Stimulated activated CD8-positive, alpha-beta memory T cell treated with anti-CD3 and anti-CD28 coated beads, Interleukin-2, amount 100 ng/mL, for 1 hour (primary cell): Measurements from ENCODE around the gene BRAP.
"Not testable (repeated sequence)": the region's sequence is repeated elsewhere in the genome, so short reads cannot be mapped to it uniquely, and the experiment has no call there.

Experiments
- DNase-seq, 2 donors: peaks; one replicate each; pipeline ENCODE4 v3.0.0-alpha.2; 2020; ENCODE audit warnings: low read depth in 2 of 2

The BRAP gene, protein sequence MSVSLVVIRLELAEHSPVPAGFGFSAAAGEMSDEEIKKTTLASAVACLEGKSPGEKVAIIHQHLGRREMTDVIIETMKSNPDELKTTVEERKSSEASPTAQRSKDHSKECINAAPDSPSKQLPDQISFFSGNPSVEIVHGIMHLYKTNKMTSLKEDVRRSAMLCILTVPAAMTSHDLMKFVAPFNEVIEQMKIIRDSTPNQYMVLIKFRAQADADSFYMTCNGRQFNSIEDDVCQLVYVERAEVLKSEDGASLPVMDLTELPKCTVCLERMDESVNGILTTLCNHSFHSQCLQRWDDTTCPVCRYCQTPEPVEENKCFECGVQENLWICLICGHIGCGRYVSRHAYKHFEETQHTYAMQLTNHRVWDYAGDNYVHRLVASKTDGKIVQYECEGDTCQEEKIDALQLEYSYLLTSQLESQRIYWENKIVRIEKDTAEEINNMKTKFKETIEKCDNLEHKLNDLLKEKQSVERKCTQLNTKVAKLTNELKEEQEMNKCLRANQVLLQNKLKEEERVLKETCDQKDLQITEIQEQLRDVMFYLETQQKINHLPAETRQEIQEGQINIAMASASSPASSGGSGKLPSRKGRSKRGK

DNA sequence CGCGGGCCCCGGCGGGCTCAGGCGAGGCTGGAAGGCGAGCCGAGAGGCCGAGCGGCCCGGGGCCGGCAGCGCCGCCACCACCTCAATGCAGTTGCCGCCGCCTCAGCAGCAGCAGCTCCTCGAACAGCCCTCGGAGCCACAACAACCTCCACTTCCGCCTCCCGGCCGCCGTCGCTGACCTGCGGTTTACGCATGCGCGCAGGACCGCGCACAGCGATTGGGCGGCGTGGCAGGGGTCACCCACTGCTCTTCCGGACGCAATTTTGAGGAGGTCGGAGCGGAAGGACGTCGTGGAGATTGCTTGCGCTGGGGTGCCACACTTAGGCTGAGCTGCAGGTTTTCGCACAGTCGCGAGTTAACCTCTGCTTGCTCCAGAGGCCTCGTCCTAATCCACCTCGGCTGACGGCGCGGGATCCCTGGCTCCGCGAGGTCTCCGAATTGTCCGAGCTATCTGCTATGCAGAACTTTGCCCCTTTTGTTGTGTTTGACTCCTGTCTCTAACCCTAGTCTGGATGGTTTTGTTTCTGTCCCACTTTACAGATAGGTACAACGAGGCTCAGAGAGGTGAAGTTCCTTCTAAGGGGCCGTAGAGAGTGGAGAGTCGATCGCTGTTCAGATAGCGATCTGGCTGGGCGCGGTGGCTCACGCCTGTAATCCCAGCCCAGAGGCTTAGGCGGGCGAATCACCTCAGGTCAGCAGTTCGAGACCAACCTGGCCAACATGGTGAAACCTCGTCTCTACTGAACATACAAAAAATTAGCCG lies at the start of gene BRAP, which contains the start of gene ACAD10:
BRAP (minus strand) TSS at position 146 of the 763 bp plus-strand sequence. CDS start 164 bp downstream, outside the sequence.
ACAD10 (plus strand) TSS at position 243 of the 763 bp plus-strand sequence. CDS start 6,657 bp downstream, outside the sequence.
- DNase-seq = peak; percentile 81 to 86

DNA sequence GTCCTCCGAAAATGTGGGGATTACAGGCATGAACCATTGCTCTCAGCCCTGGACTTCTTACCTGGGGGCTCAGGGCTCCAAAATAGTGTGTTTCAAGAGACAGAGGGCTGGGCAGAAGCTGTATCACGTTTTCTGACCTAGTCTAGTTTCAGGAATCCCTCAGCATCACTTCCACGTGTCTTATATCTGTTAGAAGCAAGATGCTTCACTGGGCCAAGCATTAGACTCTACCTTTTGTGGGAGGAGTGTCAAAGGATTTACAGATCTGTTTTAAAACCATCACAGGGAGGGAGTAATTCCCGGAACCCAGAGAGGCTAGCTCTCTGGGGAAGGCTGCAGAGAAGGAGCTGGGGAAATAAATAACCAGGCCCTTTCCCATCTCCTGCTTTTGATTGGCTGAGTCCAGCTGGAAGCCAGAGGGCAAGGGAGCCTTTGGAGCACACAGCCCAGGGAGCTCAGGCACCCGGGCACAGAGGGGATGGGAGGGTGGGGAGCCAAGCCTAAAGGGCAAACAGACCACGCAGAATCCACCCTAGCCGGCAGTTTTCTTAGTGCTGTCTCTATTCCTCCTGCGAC lies 47.7 kb upstream of the BRAP start:
- no peak for DNase-seq

DNA sequence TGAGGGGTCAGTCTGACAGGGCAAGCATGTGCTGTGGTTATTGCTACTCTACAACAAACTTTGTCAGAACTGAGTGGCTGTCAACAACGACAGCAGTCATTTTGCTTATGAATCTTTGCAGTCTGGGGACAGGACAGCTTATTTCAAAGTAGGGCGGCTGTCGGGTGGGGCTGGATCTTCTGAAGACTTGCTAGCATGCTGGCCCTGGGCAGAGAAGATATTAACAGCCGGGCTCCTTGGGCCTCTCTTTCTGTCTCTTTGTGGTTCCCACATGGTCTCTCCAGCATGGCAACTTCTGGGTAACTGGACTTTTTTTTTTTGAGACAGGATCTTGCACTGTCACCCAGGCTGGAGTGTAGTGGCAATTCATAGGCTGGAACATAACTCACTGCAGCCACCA lies 47.0 kb upstream of the BRAP start:
- no peak for DNase-seq

DNA sequence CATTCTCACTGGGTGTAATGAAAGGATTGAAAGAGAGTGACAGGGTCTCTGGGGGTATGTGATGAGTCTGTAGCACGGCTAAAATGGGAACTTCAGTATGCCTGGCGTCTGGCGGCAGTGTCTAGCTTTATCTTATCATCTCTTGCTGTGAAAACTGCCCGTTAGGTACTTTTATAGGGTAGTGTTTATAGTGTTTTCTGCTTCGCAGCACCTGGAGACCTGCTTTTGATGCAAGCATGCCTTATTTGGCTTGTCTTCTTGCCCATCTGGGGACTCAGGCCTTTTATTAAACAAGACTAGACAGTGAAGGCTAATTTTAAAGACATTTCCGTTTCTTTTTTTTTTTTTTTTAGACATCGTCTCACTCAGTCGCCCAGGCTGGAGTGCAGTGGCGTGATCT lies 44.7 kb upstream of the BRAP start:
- no peak for DNase-seq

DNA sequence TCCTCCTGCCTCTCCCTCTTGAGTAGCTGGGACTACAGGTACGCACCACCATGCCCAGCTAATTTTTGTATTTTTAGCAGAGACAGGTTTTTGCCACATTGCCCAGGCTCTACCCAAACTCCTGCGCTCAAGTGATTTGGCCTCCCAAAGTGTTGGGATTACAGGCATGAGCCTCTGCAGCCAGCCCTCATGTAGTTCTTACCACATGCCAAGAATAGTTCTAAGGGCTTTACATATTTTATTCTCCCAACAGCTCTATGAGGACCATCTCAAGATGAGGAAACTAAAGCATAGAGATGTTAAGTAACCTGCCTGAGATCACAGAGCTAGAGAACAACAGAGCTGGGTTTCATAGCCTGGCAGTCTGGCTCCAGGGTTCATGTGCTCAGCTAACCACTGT lies 43.0 kb upstream of the BRAP start:
- no peak for DNase-seq

DNA sequence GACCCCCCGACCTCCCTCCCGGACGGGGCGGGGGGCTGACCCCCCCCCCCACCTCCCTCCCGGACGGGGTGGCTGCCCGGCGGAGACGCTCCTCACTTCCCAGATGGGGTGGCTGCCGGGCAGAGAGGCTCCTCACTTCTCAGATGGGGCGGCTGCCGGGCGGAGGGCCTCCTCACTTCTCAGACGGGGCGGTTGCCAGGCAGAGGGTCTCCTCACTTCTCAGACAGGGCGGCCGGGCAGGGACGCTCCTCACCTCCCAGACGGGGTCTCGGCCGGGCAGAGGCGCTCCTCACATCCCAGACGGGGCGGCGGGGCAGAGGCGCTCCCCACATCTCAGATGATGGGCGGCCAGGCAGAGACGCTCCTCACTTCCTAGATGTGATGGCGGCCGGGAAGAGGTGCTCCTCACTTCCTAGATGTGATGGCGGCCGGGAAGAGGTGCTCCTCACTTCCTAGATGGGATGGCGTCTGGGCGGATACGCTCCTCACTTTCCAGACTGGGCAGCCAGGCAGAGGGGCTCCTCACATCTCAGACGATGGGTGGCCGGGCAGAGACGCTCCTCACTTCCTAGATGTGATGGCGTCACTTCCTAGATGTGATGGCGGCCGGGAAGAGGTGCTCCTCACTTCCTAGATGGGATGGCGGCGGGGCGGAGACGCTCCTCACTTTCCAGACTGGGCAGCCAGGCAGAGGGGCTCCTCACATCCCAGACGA lies 38.0 kb upstream of the BRAP start:
- DNase-seq = not testable (repeated sequence)

DNA sequence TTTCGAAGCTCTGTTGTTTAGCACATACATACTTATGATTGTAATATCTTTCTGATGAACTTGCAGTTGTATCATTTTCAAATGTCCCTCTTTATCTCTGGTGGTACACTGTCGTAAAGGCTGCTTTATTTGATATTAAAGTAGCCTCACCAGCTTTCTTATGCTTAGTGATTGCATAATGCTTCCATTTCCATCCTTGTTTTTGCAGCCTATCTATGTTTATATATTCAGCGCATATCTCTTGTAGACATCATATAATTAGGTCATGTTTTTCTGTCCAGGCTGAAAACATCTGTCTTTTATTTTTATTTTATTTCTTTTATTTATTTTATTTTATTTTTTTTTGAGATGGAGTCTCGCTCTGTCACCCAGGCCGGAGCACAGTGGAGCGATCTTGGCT lies 34.7 kb upstream of the BRAP start:
- no peak for DNase-seq

DNA sequence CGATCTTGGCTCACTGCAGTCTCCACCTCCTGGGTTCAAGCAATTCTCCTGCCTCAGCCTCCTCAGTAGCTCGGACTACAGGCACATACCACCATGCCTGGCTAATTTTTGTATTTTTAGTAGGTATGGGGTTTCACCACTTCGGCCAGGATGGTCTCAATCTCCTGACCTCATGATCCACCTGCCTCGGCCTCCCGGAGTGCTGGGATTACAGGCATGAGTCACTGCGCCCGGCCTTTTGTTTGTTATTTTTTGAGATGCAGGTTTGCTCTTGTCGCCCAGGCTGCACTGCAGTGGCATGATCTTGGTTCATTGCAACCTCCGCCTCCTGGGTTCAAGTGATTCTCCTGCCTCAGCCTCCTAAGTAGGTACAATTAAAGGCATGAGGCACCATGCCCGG lies 33.6 kb upstream of the BRAP start:
- not testable (repeated sequence) for DNase-seq

DNA sequence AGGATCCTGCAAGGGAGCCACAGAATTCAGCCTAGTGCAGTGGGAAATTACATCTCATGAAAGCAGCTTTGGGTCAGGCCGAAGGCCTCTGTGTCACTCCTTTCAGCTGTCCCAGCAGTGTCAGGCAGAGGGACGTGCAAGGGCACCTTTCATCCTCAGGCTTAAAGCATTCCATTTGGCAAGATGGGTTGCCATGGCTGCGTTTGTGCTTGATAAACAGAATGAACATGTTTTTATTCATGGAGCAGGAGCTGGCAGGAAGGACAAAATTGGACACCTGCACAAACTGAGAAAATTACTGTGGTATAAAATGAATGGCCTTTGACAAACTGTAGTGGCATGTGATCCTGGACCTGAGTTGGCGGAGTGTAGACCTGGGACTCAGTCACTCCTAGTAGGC lies 29.5 kb upstream of the BRAP start:
- DNase-seq = no peak

DNA sequence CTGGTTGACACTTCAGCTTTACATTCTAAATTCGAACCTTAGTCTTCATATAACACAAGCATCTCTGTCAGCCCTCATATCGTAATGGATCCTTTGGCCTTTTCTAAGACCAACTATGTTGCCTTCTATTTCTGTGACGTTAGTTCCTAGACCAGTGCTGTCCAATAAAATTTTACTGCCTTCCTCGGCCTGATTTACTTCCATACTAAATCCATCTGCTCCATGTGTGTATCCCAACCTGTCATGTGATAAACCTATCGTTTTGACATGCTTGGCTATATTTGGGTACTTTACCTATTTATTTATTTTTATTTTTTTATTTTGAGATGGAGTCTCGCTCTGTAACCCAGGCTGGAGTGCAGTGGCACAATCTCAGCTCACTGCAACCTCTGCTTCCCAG lies 20.4 kb upstream of the BRAP start:
- DNase-seq = no peak

DNA sequence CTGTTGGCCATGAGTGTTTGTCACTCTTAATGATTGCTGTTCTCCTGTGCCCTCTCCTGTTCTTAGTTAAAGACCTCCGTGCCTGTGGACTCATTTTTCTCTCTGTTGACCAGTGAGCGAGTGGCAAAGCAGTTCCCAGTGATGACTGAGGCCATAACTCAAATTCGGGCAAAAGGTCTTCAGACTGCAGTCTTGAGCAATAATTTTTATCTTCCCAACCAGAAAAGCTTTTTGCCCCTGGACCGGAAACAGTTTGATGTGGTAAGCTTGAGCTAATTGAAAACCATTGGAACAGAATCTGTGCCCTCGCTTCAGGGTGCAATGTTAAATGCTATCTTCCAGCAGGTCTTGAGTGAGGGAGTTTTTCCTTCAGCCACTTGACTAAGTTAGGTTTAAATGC lies 19.9 kb upstream of the BRAP start:
- no peak for DNase-seq

DNA sequence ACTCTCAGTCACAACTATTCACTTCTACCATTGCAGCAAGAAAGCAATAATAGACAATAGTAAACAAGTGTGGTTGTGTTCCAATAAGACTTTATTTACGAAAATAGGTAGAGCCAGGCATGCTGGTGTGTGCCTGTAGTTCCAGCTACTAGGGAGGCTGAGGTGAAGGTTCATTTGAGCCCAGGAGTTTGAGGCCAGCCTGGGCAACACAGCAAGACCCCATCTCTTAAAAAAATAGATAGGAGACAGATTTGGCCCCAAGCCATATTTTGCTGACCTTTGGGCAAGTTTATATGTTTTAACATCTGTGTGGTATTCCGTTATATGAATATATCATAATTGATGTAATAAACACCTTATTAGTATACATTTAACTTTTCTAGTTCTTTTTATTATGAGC lies 14.2 kb upstream of the BRAP start:
- DNase-seq = no peak

DNA sequence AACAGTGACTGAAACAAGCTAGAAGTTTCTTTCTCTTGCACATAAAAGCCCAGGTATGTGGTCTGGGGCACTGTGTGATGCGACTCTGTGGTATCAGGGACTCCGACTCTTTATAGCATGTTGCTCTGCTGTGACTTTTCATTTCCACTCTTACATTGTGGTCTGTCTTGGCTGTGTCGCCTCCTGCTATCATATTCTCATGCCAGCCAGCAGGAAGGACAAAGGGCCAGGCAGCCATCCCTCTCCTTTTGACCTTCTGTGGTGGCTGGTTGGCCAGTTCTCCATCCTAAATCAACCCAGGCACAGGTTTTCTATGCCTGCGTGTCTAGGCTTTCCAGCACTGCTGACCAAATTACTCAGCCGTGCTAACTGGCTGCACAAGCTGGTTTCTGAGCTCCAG lies 8.1 kb upstream of the BRAP start:
- no peak for DNase-seq

DNA sequence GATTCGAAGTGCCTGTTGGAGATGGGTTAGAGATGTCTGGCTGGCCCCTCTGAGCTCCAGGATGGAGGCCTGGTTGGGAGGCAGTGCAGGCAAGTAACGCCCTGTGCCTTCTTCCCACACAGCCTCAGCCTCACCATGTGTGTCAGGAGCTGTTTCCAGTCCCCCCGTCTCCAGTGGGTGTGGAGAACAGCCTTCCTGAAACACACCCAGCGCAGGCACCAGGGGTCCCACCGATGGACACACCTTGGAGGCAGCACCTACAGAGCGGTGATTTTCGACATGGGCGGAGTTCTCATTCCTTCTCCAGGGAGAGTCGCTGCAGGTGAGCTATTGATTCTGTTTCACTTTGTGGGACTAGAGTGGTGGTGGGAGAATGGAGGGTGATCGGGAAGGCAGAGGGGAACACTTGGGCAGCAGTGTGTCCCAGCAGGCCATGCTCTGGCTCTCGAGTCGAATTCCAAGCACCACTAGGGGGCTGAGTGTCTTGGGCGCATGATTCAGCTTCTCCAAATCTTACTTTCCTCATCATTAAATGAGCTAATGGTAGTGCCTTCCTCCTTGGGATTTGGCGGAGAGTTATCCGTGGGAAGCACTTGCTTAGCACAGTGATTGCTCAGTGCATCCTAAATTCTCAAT lies 6.9 kb upstream of the BRAP start:
- DNase-seq = no peak

DNA sequence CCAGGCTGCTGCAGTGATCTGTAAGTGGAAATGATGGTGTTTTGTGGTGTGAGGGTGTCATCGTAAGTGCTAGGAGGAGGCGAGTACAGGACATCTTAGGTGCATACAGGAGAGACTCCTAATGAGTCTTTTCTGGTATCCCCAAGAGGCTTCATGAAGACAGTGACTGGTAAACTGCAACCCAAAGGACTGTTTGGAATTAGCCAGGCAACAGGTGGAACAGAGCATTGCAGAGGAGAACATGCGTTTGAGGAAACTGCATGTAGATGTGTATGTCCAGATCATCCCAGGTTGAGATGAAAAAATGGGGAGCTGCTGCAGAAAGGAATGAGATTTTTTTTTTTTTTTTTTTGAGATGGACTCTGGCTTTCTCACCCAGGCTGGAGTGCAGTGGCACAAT lies 5.5 kb upstream of the BRAP start:
- no peak for DNase-seq

DNA sequence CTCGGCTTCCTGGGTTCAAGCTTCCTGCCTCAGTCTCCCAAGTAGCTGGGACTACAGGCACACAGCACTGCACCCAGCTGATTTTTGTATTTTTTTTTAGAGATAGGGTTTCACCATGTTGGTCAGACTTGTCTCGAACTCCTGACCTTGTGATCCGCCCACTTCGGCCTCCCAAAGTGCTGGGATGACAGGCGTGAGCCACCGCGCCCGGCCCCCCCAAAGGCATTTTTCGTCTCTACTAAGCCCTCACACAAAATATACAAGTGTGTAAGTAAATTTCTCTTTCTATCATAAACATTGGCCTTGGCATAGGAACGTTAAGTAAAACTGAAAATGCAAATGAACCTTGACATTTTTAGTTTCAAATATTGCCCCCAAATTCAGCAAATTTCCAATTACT lies 2.2 kb upstream of the BRAP start:
- no peak for DNase-seq

DNA sequence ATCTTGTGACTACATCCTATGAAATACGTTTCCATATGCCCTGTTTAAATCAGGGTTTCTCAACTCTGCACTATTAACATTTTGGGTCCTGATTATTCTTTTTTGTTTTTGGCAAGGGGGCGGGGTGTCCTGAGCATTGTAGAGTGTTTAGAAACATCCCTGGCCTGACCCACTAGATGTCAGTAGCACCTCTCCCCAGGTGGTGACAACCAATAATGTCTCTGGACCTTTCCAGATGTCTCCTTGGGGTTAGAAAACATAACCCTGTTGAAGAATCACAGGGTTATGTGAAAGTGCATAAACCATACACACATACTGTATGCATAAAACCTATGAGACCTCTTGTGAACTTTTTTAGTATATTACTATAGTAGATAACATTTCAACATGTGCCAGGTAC lies 1.5 kb upstream of the BRAP start:
- no peak for DNase-seq

DNA sequence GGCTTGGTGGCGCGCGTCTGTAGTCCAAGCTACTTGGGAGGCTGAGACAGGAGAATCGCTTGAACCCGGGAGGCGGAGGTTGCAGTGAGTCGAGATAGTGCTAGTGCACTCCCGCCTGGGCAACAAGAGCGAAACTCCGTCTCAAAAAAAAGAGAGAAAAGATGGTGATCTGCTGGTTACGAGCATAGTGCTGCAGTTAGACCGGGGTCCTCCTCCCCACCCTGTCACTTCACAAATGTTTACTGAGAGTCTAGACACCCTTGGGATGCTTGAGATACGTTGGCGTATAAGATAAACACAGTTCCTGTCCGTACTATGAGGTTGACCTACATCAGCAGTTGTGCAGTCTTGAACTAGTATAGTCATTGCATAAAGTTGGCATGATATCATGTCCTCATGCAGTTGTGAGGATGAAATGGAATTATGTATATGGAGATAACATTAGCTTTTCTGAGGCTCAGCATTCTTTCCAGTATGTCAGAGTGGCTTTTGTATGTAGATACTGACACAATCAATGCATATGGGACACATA lies 884 bp upstream of the BRAP start:
- DNase-seq = no peak

DNA sequence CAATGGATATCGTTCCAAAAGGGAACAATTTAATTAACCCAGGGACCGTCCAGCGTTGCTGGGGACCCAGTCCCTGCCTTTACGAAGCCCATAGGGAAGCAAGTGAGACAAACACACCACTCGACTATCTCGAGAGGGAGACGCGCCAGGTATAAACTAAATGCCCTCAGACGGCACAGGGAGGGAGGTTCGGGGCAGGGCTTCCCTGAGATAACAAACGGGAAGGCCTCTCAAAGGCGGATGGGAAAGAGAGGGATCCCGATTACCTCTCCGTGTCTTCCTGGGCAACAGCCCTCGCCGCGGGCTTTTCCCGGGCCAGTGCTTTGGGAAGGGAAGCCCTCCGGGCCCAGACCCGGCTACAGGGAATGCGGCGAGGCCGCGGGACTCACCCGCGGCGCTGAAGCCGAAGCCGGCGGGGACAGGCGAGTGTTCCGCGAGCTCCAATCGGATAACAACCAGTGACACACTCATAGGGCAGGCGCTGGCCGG lies 390 bp downstream of the BRAP start:
- no peak for DNase-seq

DNA sequence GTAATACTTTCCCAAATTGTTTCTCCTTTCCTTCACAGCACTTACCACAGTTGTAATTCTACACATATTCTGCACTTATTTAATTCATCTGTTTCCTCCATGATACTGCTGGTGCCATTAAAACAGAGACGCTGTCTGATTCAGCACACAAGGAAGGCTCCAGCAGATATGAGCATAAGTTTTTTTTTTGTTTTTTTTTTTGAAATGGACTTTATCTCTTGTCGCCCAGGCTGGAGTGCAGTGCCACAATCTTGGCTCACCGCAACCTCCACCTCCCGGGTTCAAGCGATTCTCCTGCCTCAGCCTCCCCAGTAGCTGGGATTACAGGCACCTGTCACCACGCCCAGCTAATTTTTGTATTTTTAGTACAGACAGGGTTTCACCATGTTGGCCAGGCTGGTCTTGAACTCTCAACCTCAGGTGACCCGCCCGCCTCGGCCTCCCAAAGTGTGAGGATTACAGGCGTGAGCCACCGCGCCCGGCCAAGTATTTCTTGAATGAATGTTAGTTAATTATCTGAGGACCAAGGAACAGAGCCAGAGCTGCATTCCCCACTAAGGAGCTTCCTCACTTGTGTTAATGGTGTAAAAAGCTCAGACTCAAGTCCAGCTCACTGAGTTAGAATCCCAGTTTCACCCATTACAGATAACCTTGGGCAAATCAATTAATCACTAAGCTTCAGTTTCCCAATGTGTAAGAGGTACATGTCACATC lies 1.1 kb downstream of the BRAP start:
- not testable (repeated sequence) for DNase-seq
